ENCODE measurements around the gene CHFR. TPM values are rescaled to one million over a fixed set of nuclear protein-coding genes. Genes with fewer than 3 reads are reported as not detected.

CHFR gene
- total RNA-seq, 1 experiment from 2014 or later: 53.3 TPM

DNA sequence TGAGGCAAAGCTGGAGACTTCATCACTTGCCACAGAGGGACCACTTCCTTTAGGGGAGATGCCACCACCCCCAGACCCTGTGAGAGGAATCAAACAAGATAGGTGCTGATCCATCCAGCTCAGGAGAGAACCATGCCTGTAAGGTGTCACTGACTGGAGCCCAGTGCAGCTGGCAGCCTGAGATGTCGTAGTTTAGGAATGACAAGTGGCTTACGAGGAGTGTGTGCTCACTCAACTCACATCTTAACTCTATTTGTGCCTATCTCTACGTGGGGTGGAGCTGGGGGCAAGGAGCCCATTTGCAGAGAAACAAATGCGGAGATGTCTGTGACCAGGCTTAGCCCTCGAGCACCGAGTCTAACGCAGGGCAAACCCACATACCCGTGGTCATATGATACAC, 25.8 kb downstream of the CHFR start:
- Histone ChIP-seq H3K27ac (ENCODE audit: insufficient read length, low read depth, low read length) (no peak overlapping the region), H3K4me1 (ENCODE audit: insufficient read depth, low read length) (no peaks in the 10 kb centered on the region), H2BK120ac (ENCODE audit: low read depth, low read length, poor library complexity, severe bottlenecking) (no peak overlapping the region), H3K79me2 (ENCODE audit: insufficient read depth, low read length) (no peaks in the 10 kb centered on the region), H3K23ac (ENCODE audit: insufficient read length, low read depth, low read length) (no peak overlapping the region), H3K9me3 (ENCODE audit: control insufficient read depth, low read depth, low read length) (no peaks in the 10 kb centered on the region), H2BK5ac (ENCODE audit: insufficient read length, low read length) (no peak overlapping the region), H3K4ac (ENCODE audit: low read depth, low read length) (no peak overlapping the region), H4K91ac (ENCODE audit: insufficient read length, low read depth, low read length) (no peak overlapping the region), H3K23me2 (ENCODE audit: insufficient read length, low read depth, low read length, poor library complexity, severe bottlenecking) (no peaks in the 10 kb centered on the region), H3K14ac (ENCODE audit: insufficient read depth, low read length) (no peak overlapping the region), H2BK15ac (ENCODE audit: low read depth, low read length) (no peak overlapping the region), H4K8ac (replicated peaks; ENCODE audit: insufficient read length, low read depth, low read length) (no peak overlapping the region), H3K18ac (ENCODE audit: insufficient read length, low read depth, low read length) (no peak overlapping the region), H2AFZ (ENCODE audit: low read length) (no peak overlapping the region), H3K4me2 (ENCODE audit: insufficient read depth, insufficient read length, low read length) (no peak overlapping the region), H3K79me1 (ENCODE audit: insufficient read depth, low read depth, low read length, poor library complexity, severe bottlenecking) (no peaks in the 10 kb centered on the region), H3K9ac (ENCODE audit: extremely low read depth, insufficient read length, low read length) (no peak overlapping the region), H3K27me3 (ENCODE audit: insufficient read depth, low read length) (no peaks in the 10 kb centered on the region), H2AK5ac (ENCODE audit: insufficient read length, low read length) (no peak overlapping the region), H2BK20ac (ENCODE audit: low read depth, low read length, poor library complexity, severe bottlenecking) (no peak overlapping the region), H4K20me1 (ENCODE audit: control insufficient read depth, insufficient read depth, insufficient read length) (peaks cover 2% of the 10 kb centered on the region), H3K56ac (ENCODE audit: insufficient read length, low read depth, low read length) (no peak overlapping the region), H3T11ph (ENCODE audit: low read length) (no peak overlapping the region), H2BK12ac (ENCODE audit: insufficient read length, low read depth, low read length) (no peak overlapping the region), H4K5ac (ENCODE audit: insufficient read length, low read depth, low read length) (no peak overlapping the region)
- Mint-ChIP-seq H3K27ac (no peak overlapping the region), H3K27me3 (ENCODE audit: low read depth) (no peaks in the 10 kb centered on the region; the same call in 1 of the 2 replicates), H3K4me1 (no peaks in the 10 kb centered on the region), H3K36me3 (ENCODE audit: insufficient read depth in 1 of 3, low read depth in 3 of 3) (peaks cover 27 to 59% (median 50%) of the 10 kb centered on the region in 3 experiments), H3K4me3 (no peak overlapping the region), H3K9me3 (no peaks in the 10 kb centered on the region)
- TF ChIP-seq, protein P1, sequence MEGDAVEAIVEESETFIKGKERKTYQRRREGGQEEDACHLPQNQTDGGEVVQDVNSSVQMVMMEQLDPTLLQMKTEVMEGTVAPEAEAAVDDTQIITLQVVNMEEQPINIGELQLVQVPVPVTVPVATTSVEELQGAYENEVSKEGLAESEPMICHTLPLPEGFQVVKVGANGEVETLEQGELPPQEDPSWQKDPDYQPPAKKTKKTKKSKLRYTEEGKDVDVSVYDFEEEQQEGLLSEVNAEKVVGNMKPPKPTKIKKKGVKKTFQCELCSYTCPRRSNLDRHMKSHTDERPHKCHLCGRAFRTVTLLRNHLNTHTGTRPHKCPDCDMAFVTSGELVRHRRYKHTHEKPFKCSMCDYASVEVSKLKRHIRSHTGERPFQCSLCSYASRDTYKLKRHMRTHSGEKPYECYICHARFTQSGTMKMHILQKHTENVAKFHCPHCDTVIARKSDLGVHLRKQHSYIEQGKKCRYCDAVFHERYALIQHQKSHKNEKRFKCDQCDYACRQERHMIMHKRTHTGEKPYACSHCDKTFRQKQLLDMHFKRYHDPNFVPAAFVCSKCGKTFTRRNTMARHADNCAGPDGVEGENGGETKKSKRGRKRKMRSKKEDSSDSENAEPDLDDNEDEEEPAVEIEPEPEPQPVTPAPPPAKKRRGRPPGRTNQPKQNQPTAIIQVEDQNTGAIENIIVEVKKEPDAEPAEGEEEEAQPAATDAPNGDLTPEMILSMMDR (conservative IDR thresholded peaks at IDR 0.05): no peak
- DNase-seq: no peak
- WGBS (ENCODE audit: extremely low coverage, insufficient read length, low lambda C conversion rate): no CpG with 5 or more reads among the region's 8 CpGs

Measured in H9 (cell line).